SK-N-SH treated with all-trans-retinoic acid at 6 μM for 48 hours (cell line): ENCODE measurements around the gene SPART.
"Not testable (repeated sequence)": the region's sequence is repeated elsewhere in the genome, so short reads cannot be mapped to it uniquely, and the experiment has no call there.

ENCODE experiments used
- ATAC-seq: fragments of 200-7000 bp; cut with Tn5 transposase; 3 replicates; pipeline ENCODE4 v1.9.1; 2020; ENCODE audit warnings: mild to moderate bottlenecking, moderate library complexity
- ARNTL ChIP-seq: fragments of 450-650 bp; formaldehyde crosslinking; IDR thresholded peaks from 2 replicates; pipeline ENCODE4 v1.5.0; 2020; ENCODE audit warnings: low read depth, mild to moderate bottlenecking, moderate library complexity, borderline replicate concordance
- BACH2 ChIP-seq: fragments of 250-450 bp; sonication (Bioruptor Pico); IDR thresholded peaks from 2 replicates; pipeline ENCODE4 v1.9.0; 2021; ENCODE audit warnings: mild to moderate bottlenecking, borderline replicate concordance
- ESRRG ChIP-seq: fragments of 250-450 bp; sonication (Bioruptor Pico); IDR thresholded peaks from 2 replicates; pipeline ENCODE4 v1.6.1; 2021; ENCODE audit warnings: mild to moderate bottlenecking
- ISL1 ChIP-seq: fragments of 250-450 bp; sonication (Bioruptor Pico); IDR thresholded peaks from 2 replicates; pipeline ENCODE4 v2.1.2; 2022; ENCODE audit warnings: mild to moderate bottlenecking, moderate library complexity
- PPARA ChIP-seq: fragments of 250-450 bp; sonication (Bioruptor Pico); IDR thresholded peaks from 2 replicates; pipeline ENCODE4 v1.5.0; 2020; ENCODE audit warnings: mild to moderate bottlenecking, borderline replicate concordance
- RARB ChIP-seq: fragments of 250-450 bp; sonication (Bioruptor Pico); IDR thresholded peaks from 2 replicates; pipeline ENCODE4 v1.8.0; 2021; ENCODE audit warnings: mild to moderate bottlenecking, moderate library complexity
- TCF4 ChIP-seq: fragments of 250-450 bp; sonication (Bioruptor Pico); IDR thresholded peaks from 2 replicates; pipeline ENCODE4 v1.8.0; 2021; ENCODE audit warnings: mild to moderate bottlenecking, moderate library complexity, borderline replicate concordance
- TOX ChIP-seq: fragments of 250-450 bp; sonication (Bioruptor Pico); IDR thresholded peaks from 2 replicates; pipeline ENCODE4 v1.8.0; 2021; ENCODE audit warnings: mild to moderate bottlenecking, moderate library complexity, borderline replicate concordance
- ZC3H10 ChIP-seq: fragments of 250-450 bp; sonication (Bioruptor Pico); IDR thresholded peaks from 2 replicates; pipeline ENCODE4 v1.5.1; 2021; ENCODE audit warnings: mild to moderate bottlenecking, moderate library complexity
- ZFP30 ChIP-seq: fragments of 450-650 bp; formaldehyde crosslinking; IDR thresholded peaks from 2 replicates; pipeline ENCODE4 v1.5.0; 2022; ENCODE audit warnings: mild to moderate bottlenecking, moderate library complexity
- ZNF565 ChIP-seq: fragments of 450-650 bp; formaldehyde crosslinking; conservative IDR thresholded peaks from 2 replicates; pipeline ENCODE4 v1.5.0; 2020; ENCODE audit warnings: low read depth, mild to moderate bottlenecking, moderate library complexity
- ZNF70 ChIP-seq: fragments of 450-650 bp; formaldehyde crosslinking; IDR thresholded peaks from 2 replicates; pipeline ENCODE4 v1.5.0; 2020; ENCODE audit warnings: mild to moderate bottlenecking, moderate library complexity
- ZNF8 ChIP-seq: fragments of 450-650 bp; formaldehyde crosslinking; IDR thresholded peaks from 2 replicates; pipeline ENCODE4 v1.5.0; 2020; ENCODE audit warnings: mild to moderate bottlenecking, moderate library complexity
- TF ChIP-seq, protein P1 (sequence below): fragments of 250-450 bp; sonication (Bioruptor Pico); IDR thresholded peaks from 2 replicates; pipeline ENCODE4 v1.8.0; 2021; ENCODE audit warnings: low read depth, mild to moderate bottlenecking, moderate library complexity, borderline replicate concordance
- TF ChIP-seq, protein P2 (sequence below): fragments of 250-450 bp; sonication (Bioruptor Pico); IDR thresholded peaks from 2 replicates; pipeline ENCODE4 v1.5.1; 2021; ENCODE audit warnings: mild to moderate bottlenecking, moderate library complexity
- TF ChIP-seq, protein P3 (sequence below): fragments of 250-450 bp; sonication (Bioruptor Pico); IDR thresholded peaks from 2 replicates; pipeline ENCODE4 v1.5.1; 2020; ENCODE audit warnings: low read depth, mild to moderate bottlenecking, moderate library complexity
- TF ChIP-seq, protein P4 (sequence below): fragments of 250-450 bp; sonication (Bioruptor Pico); IDR thresholded peaks from 2 replicates; pipeline ENCODE4 v1.8.0; 2020; ENCODE audit warnings: mild to moderate bottlenecking, moderate library complexity, borderline replicate concordance
- TF ChIP-seq, protein P5 (sequence below): fragments of 250-450 bp; sonication (Bioruptor Pico); IDR thresholded peaks from 2 replicates; pipeline ENCODE4 v1.5.0; 2020; ENCODE audit warnings: mild to moderate bottlenecking, moderate library complexity

Gene SPART

DNA sequence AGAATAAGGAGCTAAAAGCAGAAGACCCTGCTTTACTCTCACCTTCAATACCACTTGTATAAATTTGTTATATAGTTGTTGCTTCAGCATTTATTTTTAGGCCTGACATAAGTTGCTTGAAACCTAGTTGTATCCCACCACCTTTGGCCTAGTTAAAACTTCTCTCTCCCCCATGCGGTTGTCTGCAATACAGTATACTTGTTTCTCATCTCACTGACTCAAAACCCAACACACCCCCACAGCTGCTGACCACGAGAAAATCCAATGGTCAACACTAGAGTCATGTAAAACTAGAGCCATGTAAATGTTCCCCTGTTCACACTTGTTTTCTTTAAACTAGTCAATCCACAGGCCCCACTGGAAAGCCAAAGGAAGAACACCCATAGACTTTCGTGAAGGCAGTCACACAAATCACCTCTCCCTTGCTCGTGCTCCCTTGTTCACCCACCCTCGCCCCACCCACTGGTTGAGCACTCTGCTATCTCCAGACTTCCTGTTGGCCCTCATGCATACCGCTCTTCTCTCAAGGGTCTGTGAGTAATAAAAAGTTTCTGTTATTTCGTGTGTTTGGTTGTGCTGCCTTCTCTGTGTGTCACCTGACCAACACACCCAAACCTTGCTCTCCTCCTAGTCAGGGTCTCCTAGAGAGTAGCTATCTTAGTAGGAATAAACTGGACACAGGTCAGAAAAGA, 35.6 kb downstream of the SPART start:
- ATAC-seq: no peak
- TF ChIP-seq, protein P1, sequence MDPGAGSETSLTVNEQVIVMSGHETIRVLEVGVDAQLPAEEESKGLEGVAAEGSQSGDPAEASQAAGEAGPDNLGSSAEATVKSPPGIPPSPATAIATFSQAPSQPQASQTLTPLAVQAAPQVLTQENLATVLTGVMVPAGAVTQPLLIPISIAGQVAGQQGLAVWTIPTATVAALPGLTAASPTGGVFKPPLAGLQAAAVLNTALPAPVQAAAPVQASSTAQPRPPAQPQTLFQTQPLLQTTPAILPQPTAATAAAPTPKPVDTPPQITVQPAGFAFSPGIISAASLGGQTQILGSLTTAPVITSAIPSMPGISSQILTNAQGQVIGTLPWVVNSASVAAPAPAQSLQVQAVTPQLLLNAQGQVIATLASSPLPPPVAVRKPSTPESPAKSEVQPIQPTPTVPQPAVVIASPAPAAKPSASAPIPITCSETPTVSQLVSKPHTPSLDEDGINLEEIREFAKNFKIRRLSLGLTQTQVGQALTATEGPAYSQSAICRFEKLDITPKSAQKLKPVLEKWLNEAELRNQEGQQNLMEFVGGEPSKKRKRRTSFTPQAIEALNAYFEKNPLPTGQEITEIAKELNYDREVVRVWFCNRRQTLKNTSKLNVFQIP: no peak
- TF ChIP-seq TCF4 (CRISPR knock-in tag) (no peak), ISL1 (CRISPR knock-in tag) (no peak), ZC3H10 (CRISPR knock-in tag) (no peak), ZFP30 (CRISPR knock-in tag) (no peak), RARB (CRISPR knock-in tag) (no peak), ZNF70 (no peak), TOX (CRISPR knock-in tag) (no peak)
- TF ChIP-seq, protein P2, sequence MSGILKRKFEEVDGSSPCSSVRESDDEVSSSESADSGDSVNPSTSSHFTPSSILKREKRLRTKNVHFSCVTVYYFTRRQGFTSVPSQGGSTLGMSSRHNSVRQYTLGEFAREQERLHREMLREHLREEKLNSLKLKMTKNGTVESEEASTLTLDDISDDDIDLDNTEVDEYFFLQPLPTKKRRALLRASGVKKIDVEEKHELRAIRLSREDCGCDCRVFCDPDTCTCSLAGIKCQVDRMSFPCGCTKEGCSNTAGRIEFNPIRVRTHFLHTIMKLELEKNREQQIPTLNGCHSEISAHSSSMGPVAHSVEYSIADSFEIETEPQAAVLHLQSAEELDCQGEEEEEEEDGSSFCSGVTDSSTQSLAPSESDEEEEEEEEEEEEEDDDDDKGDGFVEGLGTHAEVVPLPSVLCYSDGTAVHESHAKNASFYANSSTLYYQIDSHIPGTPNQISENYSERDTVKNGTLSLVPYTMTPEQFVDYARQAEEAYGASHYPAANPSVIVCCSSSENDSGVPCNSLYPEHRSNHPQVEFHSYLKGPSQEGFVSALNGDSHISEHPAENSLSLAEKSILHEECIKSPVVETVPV: no peak
- TF ChIP-seq, protein P3, sequence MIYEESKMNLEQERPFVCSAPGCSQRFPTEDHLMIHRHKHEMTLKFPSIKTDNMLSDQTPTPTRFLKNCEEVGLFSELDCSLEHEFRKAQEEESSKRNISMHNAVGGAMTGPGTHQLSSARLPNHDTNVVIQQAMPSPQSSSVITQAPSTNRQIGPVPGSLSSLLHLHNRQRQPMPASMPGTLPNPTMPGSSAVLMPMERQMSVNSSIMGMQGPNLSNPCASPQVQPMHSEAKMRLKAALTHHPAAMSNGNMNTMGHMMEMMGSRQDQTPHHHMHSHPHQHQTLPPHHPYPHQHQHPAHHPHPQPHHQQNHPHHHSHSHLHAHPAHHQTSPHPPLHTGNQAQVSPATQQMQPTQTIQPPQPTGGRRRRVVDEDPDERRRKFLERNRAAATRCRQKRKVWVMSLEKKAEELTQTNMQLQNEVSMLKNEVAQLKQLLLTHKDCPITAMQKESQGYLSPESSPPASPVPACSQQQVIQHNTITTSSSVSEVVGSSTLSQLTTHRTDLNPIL (CRISPR knock-in tag): no peak
- TF ChIP-seq, all 23 proteins: peak for 0

DNA sequence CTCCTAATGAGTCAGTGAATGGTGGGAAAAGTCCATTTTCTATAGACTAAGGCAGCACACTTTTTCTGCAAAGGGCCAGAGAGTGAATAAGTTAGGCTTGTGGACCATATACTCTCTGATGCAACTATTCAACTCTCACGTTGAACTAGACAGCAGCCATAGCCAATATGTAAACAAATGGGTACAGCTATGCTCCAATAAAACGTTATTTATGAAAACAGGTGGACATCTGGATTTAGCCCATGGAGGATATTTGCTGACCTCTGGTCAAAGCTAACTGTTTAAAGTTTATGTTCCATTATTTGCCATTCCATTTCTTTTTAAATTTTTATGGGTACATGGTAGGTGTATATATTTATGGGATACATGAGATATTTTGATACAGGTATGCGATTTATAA, 43.9 kb downstream of the SPART start:
- no peak for ATAC-seq
- TF ChIP-seq RARB (CRISPR knock-in tag) (no peak), TOX (CRISPR knock-in tag) (no peak), ZNF8 (no peak), ZNF565 (CRISPR knock-in tag) (no peak), ESRRG (no peak), ISL1 (CRISPR knock-in tag) (no peak), ARNTL (no peak), PPARA (no peak), BACH2 (CRISPR knock-in tag) (no peak), ZFP30 (CRISPR knock-in tag) (no peak), TCF4 (CRISPR knock-in tag) (no peak), ZNF70 (no peak)
- TF ChIP-seq, protein P2: no peak
- TF ChIP-seq, protein P3 (CRISPR knock-in tag): no peak
- TF ChIP-seq, protein P1: no peak
- TF ChIP-seq, protein P4, sequence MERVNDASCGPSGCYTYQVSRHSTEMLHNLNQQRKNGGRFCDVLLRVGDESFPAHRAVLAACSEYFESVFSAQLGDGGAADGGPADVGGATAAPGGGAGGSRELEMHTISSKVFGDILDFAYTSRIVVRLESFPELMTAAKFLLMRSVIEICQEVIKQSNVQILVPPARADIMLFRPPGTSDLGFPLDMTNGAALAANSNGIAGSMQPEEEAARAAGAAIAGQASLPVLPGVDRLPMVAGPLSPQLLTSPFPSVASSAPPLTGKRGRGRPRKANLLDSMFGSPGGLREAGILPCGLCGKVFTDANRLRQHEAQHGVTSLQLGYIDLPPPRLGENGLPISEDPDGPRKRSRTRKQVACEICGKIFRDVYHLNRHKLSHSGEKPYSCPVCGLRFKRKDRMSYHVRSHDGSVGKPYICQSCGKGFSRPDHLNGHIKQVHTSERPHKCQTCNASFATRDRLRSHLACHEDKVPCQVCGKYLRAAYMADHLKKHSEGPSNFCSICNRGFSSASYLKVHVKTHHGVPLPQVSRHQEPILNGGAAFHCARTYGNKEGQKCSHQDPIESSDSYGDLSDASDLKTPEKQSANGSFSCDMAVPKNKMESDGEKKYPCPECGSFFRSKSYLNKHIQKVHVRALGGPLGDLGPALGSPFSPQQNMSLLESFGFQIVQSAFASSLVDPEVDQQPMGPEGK (CRISPR knock-in tag): no peak
- TF ChIP-seq, protein P5, sequence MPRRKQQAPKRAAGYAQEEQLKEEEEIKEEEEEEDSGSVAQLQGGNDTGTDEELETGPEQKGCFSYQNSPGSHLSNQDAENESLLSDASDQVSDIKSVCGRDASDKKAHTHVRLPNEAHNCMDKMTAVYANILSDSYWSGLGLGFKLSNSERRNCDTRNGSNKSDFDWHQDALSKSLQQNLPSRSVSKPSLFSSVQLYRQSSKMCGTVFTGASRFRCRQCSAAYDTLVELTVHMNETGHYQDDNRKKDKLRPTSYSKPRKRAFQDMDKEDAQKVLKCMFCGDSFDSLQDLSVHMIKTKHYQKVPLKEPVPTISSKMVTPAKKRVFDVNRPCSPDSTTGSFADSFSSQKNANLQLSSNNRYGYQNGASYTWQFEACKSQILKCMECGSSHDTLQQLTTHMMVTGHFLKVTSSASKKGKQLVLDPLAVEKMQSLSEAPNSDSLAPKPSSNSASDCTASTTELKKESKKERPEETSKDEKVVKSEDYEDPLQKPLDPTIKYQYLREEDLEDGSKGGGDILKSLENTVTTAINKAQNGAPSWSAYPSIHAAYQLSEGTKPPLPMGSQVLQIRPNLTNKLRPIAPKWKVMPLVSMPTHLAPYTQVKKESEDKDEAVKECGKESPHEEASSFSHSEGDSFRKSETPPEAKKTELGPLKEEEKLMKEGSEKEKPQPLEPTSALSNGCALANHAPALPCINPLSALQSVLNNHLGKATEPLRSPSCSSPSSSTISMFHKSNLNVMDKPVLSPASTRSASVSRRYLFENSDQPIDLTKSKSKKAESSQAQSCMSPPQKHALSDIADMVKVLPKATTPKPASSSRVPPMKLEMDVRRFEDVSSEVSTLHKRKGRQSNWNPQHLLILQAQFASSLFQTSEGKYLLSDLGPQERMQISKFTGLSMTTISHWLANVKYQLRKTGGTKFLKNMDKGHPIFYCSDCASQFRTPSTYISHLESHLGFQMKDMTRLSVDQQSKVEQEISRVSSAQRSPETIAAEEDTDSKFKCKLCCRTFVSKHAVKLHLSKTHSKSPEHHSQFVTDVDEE (CRISPR knock-in tag): no peak

DNA sequence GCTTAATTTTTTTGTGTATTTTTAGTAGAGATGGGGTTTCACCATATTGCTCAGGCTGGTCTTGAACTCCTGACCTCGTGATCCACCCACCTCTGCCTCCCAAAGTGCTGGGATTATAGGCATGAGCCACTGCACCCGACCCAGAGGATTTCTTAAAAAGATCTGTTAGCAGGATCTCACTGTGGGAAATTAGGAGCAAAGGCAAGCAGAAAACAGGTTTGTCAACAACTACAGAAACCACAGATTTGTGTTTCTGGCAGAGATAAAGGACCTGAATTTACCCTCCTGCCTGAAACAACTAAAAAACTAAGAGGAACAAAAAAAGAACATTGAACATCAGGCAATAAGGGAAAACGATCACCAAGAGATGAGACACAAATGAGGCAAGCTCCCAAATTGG, 46.7 kb downstream of the SPART start:
- ATAC-seq: not testable (repeated sequence)
